NCI-H1436 (cell line): ENCODE results near the gene OSER1.

Experiments
- DNase-seq: peaks from one replicate; lab custom pipeline; 2025; lab: John Stamatoyannopoulos, UW

Gene OSER1

DNA sequence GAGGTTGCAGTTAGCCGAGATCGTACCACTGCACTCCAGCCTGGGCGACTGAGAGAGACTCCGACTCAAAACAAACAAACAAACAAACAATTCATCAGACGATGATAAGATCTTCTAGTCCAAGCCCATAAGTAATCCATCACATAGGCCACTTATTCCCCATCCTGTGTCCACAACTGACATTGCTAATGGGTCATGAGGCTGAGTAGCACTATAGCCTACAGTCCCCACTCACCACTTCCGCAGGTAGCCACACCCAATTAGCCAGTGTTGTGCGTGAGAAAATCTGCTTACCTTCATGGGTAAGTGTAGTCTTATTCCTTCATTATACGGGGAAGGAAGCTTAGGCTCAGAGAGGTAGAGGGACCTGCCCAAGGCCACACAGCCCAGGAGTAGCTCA is 36.7 kb downstream of the OSER1 start:
- DNase-seq: no peak

DNA sequence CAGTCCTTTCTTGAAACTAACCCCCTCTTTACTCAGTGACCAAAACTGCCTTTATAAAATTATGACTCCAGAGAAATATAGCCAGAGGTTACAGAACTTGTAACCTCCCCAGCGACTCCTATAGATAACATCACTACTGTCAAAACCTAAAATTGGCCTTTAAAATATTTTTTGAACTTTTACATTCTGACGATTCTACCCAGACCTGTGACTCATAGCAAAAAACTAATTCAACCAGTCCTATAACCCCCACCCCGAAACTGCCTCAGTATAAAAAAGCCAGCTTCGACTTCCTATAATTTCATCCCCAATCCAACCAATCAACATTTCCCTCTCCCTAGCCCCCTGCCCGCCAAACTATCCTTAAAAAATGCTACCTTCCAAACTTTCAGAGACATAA is 37.5 kb downstream of the OSER1 start:
- no peak for DNase-seq

DNA sequence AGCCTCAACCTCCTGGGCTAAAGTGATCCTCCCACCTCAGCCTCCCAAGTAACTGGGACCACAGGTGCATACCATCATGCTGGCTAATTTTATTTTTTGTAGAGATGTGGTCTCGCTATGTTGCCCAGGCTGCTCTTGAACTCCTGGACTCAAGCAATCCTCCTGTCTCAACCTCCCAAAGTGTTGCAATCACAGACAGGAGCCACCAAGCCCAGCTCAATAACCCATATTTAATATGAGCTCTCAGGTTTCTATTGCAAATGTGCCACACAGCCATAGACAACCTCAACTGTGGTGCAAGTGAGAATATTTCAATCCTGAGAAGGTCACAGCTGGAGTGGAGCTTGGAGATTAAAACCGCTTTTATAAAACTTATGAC is 38.0 kb downstream of the OSER1 start:
- DNase-seq: no peak

DNA sequence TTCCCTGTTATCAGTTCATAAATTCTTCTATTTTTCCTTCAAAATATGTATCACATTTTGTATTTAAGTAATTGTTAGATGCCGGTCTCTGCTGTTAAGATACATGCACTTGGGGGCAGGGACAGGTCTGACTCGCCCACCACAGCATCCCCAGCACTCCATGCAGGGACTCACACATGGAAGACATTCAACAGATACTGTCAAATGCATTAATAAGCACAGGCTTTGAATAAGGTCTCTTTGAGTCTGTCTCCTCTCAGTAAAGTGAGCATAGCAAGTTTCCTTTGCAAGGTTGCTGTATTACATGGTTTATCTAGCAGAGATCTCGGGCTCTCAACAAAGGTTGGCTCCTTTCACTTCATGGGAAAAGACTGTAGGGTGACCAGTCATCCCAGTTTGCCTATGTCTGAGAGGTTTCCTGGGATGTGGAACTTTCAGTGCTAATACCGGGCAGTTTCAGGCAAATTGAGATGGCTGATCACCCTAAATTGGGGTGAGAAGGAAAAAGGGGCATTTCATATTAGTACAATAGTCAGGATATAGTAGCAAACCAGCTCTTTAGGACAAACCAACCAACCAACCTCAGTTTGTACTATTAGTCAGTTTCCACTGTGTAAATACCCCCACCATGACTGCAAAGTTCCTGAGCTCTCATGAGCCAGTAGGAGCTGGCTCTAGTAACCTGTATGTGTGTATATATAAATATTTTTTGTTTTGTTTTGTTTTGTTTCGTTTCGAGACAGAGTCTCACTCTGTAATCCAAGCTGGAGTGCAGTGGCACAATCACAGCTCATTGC is 38.6 kb downstream of the OSER1 start:
- no peak for DNase-seq

GRCh38 chr20:44170816-44171410 is 39.7 kb downstream of the OSER1 start:
- DNase-seq: no peak

GRCh38 chr20:44167736-44168135 is 42.8 kb downstream of the OSER1 start:
- no peak for DNase-seq

- no peak for DNase-seq
Observed at GRCh38 chr20:44166477-44166876, 44.1 kb downstream of the OSER1 start.

DNA sequence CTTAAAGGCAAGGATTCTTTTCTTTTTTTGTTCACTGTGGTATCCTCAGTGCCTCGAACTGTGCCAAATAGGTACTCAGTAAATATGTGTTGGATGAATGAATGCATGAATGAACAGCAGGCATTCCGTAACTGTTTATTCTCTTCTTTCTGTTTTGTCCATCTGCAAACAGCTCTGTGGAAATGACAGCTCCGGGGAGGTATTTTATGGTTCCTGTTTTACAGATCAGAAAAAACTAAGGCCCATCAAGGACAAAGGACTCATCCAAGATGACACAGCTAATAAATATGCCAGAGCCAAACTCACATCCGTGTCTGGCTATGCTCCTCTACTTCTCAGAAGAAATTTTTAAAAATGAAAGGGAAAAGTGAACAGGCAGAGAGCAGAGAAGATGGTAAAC is 44.6 kb downstream of the OSER1 start:
- DNase-seq: no peak

DNA sequence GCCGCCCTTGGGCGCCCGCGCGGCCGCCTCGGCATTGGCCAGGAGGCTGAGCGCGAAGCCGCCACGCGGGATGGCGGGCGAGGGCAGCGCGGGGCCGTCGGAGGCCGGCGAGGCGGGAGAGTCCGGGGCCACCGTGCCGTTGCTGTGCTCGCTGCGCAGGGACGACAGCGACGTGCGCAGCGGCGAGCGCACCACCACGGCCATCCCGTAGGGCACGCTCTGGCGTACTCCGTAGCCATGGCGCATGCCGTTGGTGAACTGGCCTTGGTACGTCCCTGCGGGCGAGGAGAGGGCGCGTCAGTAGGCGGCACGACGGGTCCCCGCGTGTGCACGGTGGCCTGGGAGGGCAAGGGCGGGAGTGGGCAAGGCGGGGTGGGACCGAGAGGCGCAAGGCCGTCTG is 50.4 kb downstream of the OSER1 start:
- DNase-seq: no peak

DNA sequence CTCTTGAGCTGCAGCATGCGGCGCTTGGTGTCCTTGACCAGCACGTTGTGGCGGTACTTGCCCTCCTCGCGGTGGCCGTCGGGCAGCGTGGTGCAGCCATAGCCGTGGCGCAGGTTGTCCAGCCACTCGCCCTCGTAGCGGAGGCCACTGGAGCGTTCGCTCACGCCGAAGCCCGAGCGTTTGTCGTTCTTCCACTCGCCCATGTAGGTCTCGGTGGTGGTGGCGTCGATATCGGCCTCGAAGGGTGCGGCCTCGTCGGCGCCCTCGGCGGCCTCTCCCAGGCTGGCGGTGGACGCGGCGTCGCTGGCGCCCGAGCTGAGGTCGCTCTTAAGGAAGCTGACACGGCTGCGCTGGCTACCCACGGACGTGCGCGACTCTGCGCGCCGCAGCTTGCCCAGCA is 50.9 kb downstream of the OSER1 start:
- no peak for DNase-seq

DNA sequence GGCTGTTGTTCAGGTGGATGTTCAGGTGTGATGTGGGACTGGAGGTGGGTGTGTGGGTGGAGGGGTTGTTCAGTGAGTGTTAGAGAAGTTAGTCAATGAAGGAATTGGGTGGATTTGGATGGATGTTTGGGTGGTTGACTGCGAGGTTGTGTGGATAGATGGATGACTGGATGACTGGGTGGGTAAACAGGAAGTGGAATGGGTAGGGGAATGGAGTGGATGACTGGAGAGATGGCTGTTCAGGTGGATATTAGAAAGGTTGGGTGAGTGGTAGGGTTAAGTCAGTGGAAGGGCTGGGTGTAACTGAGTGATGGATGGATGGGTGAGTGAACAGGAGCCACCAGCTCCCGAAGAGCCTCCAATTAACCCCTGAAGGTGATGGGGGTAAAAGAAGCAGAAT is 51.4 kb downstream of the OSER1 start:
- no peak for DNase-seq

- DNase-seq: no peak
Observed at GRCh38 chr20:44157061-44157460, 53.5 kb downstream of the OSER1 start.

DNA sequence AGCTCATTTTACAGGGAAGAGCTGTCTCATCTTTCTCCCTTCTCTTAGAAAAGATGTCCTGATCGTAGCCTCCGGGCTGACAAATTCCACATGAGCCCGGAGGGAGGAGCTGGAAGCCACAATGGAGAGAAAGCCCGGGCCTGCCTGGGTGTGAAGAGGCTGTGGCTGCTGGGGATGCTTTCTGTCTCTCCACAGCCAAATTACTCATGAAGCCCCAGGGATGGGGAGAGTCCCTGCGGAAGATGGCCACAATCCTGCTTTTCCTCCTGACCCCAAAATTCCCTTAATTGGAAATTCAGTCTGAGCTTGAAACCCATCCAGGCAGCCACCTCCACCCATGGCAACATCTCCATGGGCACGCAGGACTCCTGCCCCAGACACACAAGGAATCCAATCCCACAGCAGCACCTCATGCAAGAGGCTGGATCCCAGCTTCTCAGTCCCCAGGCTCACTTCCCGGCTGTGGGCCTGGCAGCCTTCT is 56.0 kb downstream of the OSER1 start:
- no peak for DNase-seq

- DNase-seq: no peak
Observed at GRCh38 chr20:44153636-44154043, 56.9 kb downstream of the OSER1 start.

- DNase-seq: no peak
Observed at GRCh38 chr20:44151621-44152416, 58.8 kb downstream of the OSER1 start.

- no peak for DNase-seq
Observed at GRCh38 chr20:44146272-44146671, 64.3 kb downstream of the OSER1 start.
